HG03432 (cell line): ENCODE measurements around the gene MRPL12.
"Not testable (repeated sequence)": the region's sequence is repeated elsewhere in the genome, so short reads cannot be mapped to it uniquely, and the experiment has no call there.

Source experiments
- ATAC-seq: cut with Tn5 transposase; IDR thresholded peaks from one replicate; pipeline ENCODE4 v1.9.1; 2021; ENCODE audit warnings: mild to moderate bottlenecking, moderate library complexity; ENCODE audit not compliant: unreplicated experiment

MRPL12 gene

GRCh38 chr17:81737947-81738800 is 35.0 kb downstream of the MRPL12 start:
- ATAC-seq, result no peak

GRCh38 chr17:81738801-81739393 is 35.7 kb downstream of the MRPL12 start:
- ATAC-seq, result no peak

- not testable (repeated sequence) for ATAC-seq
Observed at GRCh38 chr17:81739593-81739992, 36.4 kb downstream of the MRPL12 start.

- no peak for ATAC-seq
Observed at GRCh38 chr17:81740395-81740961, 37.3 kb downstream of the MRPL12 start.

- no peak for ATAC-seq
Observed at GRCh38 chr17:81741049-81741593, 38.0 kb downstream of the MRPL12 start.

GRCh38 chr17:81741594-81742452 is 38.7 kb downstream of the MRPL12 start:
- ATAC-seq, result no peak
